Endothelial cell of umbilical vein (primary cell): ENCODE data around the gene ITIH3. TPM values are rescaled to one million over a fixed set of nuclear protein-coding genes. Genes with fewer than 3 reads are reported as not detected.

Experiments
- BruUV-seq: library from RNA; stranded (reverse); fragments of 400-500 nt; replicated peaks from 2 replicates; lab custom pipeline; 2021; lab: Mats Ljungman, UMichigan
- CTCF ChIA-PET: fragments of 300-600, 350-600 bp; sonication (Branson Sonifier 250); formaldehyde crosslinking; loops from one replicate; lab custom pipeline; 2021; ENCODE audit warnings: antibody characterized with exemption, inconsistent platforms; lab: Charles Lee
- POLR2A ChIA-PET: fragments of 300-600, 350-600 bp; sonication (Branson Sonifier 250); formaldehyde crosslinking; loops from one replicate; lab custom pipeline; 2021; ENCODE audit warnings: antibody characterized with exemption, inconsistent platforms; lab: Charles Lee
- DNase-seq: peaks from one replicate; pipeline ENCODE4 v3.0.0-alpha.2; 2011; ENCODE audit warnings: low read depth, low spot score
- FAIRE-seq: peaks from 2 replicates; lab custom pipeline; 2011; peaks lifted over from hg19 to GRCh38; lab: Jason Lieb, UNC
- H2AFZ ChIP-seq: 2 replicates; pipeline ENCODE4 v1.6.0; 2012; ENCODE audit warnings: low read depth, low read length, control low read depth, inconsistent platforms
- H3K27ac ChIP-seq: 2 replicates; pipeline ENCODE4 v1.5.1; 2011; ENCODE audit warnings: low read depth, mild to moderate bottlenecking, control low read depth, low read length, moderate library complexity; ENCODE audit not compliant: insufficient read depth
- H3K27me3 ChIP-seq, 2 experiments: 2 replicates each; pipeline versions ENCODE4 v1.6.0 to v1.6.1; 2011; ENCODE audit warnings: low read length in 2 of 2, mixed read lengths in 1 of 2; ENCODE audit not compliant: control insufficient read depth in 2 of 2, insufficient read depth in 2 of 2
- H3K36me3 ChIP-seq, 2 experiments: 2 replicates in 1 of 2; 3 replicates in 1 of 2; pipeline ENCODE4 v1.5.1; 2011; ENCODE audit warnings: low read length in 2 of 2, mild to moderate bottlenecking in 1 of 2, moderate library complexity in 1 of 2; ENCODE audit not compliant: control insufficient read depth in 2 of 2, insufficient read depth in 2 of 2; ENCODE audit errors: extremely low read depth in 1 of 2
- H3K4me1 ChIP-seq: 3 replicates; pipeline ENCODE4 v1.5.1; 2011; ENCODE audit warnings: mild to moderate bottlenecking, low read length; ENCODE audit not compliant: control insufficient read depth, insufficient read depth; ENCODE audit errors: extremely low read depth
- H3K4me2 ChIP-seq: 2 replicates; pipeline ENCODE4 v1.6.1; 2011; ENCODE audit warnings: low read length, control low read depth, mixed read lengths; ENCODE audit not compliant: insufficient read depth
- H3K4me3 ChIP-seq, 3 experiments: fragments of 200-600 bp in 1 of 3; sonication (generic), shearing (Covaris generic) in 1 of 3; replicated peaks in 1 of 3; 2 replicates each; pipeline ENCODE4 v1.5.1; 2011 to 2016; ENCODE audit warnings: control low read depth in 3 of 3, low read length in 3 of 3, mild to moderate bottlenecking in 2 of 3, inconsistent platforms in 1 of 3, low read depth in 1 of 3, moderate library complexity in 1 of 3; ENCODE audit not compliant: insufficient read depth in 1 of 3
- H3K79me2 ChIP-seq: 2 replicates; pipeline ENCODE4 v1.6.0; 2012; ENCODE audit warnings: low read length, inconsistent platforms; ENCODE audit not compliant: control insufficient read depth, insufficient read depth
- H3K9ac ChIP-seq: replicated peaks from 2 replicates; pipeline ENCODE3; 2011; ENCODE audit warnings: low read length, control low read depth; ENCODE audit not compliant: insufficient read depth; ENCODE audit errors: extremely low read depth
- H3K9me1 ChIP-seq: replicated peaks from 3 replicates; pipeline ENCODE4 v1.6.0; 2011; ENCODE audit warnings: mild to moderate bottlenecking, low read length; ENCODE audit not compliant: control insufficient read depth, insufficient read depth; ENCODE audit errors: extremely low read depth
- H3K9me3 ChIP-seq: replicated peaks from 2 replicates; pipeline ENCODE4 v1.5.1; 2012; ENCODE audit warnings: low read length, inconsistent platforms; ENCODE audit not compliant: control insufficient read depth, insufficient read depth
- H4K20me1 ChIP-seq: replicated peaks from 2 replicates; pipeline ENCODE3; 2011; ENCODE audit warnings: mild to moderate bottlenecking, low read length; ENCODE audit not compliant: control insufficient read depth, insufficient read depth; ENCODE audit errors: extremely low read depth
- EZH2 ChIP-seq: IDR thresholded peaks from 2 replicates; pipeline ENCODE4 v1.6.1; 2012; ENCODE audit warnings: borderline replicate concordance, low read depth, mild to moderate bottlenecking, moderate library complexity, low read length, inconsistent platforms; ENCODE audit not compliant: severe bottlenecking
- GATA2 ChIP-seq: IDR thresholded peaks from 2 replicates; pipeline ENCODE4 v1.7.0; 2011; ENCODE audit warnings: low read depth, mild to moderate bottlenecking, moderate library complexity, mixed read lengths, low read length; ENCODE audit not compliant: insufficient read length, insufficient read depth
- JUN ChIP-seq: IDR thresholded peaks from 2 replicates; pipeline ENCODE4 v1.6.1; 2011; ENCODE audit warnings: borderline replicate concordance, low read depth; ENCODE audit not compliant: insufficient read length, insufficient read depth
- POLR2A ChIP-seq: IDR thresholded peaks from 2 replicates; pipeline ENCODE4 v1.6.1; 2012; ENCODE audit warnings: low read depth, mild to moderate bottlenecking, control low read depth, low read length
- dilution Hi-C: fragments of 300-500 bp; cut with MboI; formaldehyde crosslinking; loops from one replicate; pipeline ENCODE4 v1.15.0; 2019; ENCODE audit warnings: low sequenced_read_pairs; ENCODE audit not compliant: extremely low pct_ligation_motif_present
- intact Hi-C: fragments of 100-400 bp; cut with micrococcal nuclease; formaldehyde crosslinking; loops from one replicate; pipeline ENCODE4 v1.10.0; 2022
- polyA plus RNA-seq, 4 experiments: library from polyadenylated mRNA; depleted of rRNA in 3 of 4; stranded (reverse) in 3 of 4; unstranded in 1 of 4; fragments of >200 nt; gene quantifications; 2 replicates each; pipeline versions ENCODE4 v1.2.1 to v1.2.3, GENCODE V29; 2011 to 2012; ENCODE audit warnings: missing spikeins in 1 of 4
- total RNA-seq: library from RNA; stranded (reverse); gene quantifications from 2 replicates; pipeline ENCODE4 v1.2.3, GENCODE V29; 2021
- TF ChIP-seq, protein P1 (sequence below), 2 donors: IDR thresholded peaks; 1 replicate in 1 of 2; 2 replicates in 1 of 2; pipeline ENCODE4 v1.5.1; 2011; ENCODE audit warnings: low read length in 2 of 2, mild to moderate bottlenecking in 2 of 2, moderate library complexity in 2 of 2, control low read depth in 1 of 2, inconsistent platforms in 1 of 2, low read depth in 1 of 2; ENCODE audit not compliant: insufficient read depth in 1 of 2; ENCODE audit errors: extremely low read depth in 1 of 2

ITIH3 gene
- total and polyA plus RNA-seq, 2 donors (not counting 3 experiments of a cell fraction or from before 2014, with no cell fraction given): not detected

- Histone ChIP-seq H3K4me1 (no peaks in the 10 kb centered on the region), H3K4me3 (no peak overlapping the region), H3K36me3 (peaks cover 0 to 4% of the 10 kb centered on the region in 2 experiments), H3K79me2 (no peaks in the 10 kb centered on the region), H3K9ac (no peak overlapping the region), H3K27ac (no peak overlapping the region), H3K4me2 (no peak overlapping the region), H3K27me3 (no peaks in the 10 kb centered on the region), H4K20me1 (no peaks in the 10 kb centered on the region), H3K9me3 (no peaks in the 10 kb centered on the region), H2AFZ (no peak overlapping the region), H3K9me1 (no peaks in the 10 kb centered on the region)
- FAIRE-seq: no peak
- intact Hi-C loops (no loop called here), dilution Hi-C loops (no loop called here)
- BruUV-seq: no TSS peak
- DNase-seq: no peak
- TF ChIP-seq POLR2A (no peak), GATA2 (no peak), JUN (no peak), EZH2 (no peak)
- TF ChIP-seq, protein P1, sequence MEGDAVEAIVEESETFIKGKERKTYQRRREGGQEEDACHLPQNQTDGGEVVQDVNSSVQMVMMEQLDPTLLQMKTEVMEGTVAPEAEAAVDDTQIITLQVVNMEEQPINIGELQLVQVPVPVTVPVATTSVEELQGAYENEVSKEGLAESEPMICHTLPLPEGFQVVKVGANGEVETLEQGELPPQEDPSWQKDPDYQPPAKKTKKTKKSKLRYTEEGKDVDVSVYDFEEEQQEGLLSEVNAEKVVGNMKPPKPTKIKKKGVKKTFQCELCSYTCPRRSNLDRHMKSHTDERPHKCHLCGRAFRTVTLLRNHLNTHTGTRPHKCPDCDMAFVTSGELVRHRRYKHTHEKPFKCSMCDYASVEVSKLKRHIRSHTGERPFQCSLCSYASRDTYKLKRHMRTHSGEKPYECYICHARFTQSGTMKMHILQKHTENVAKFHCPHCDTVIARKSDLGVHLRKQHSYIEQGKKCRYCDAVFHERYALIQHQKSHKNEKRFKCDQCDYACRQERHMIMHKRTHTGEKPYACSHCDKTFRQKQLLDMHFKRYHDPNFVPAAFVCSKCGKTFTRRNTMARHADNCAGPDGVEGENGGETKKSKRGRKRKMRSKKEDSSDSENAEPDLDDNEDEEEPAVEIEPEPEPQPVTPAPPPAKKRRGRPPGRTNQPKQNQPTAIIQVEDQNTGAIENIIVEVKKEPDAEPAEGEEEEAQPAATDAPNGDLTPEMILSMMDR (IDR thresholded peaks at IDR 0.05; ENCODE audit: extremely low read depth in 1 of 2, insufficient read depth in 1 of 2, low read depth in 1 of 2, low read length in 2 of 2): peak in 1 of 2 donors; percentile 47
- POLR2A ChIA-PET: no interaction called here
- CTCF ChIA-PET: interaction anchor here (0.6 to 2.6 kb wide), 12 partner anchors 9 to 244 kb away, joined by 3 to 11 read pairs (median 6); no protein-coding TSS in a partner anchor
Measured at GRCh38 chr3:52845691-52846431, 51.3 kb downstream of the ITIH3 start.
